Activated B cell treated with CpG ODN at 0.5 μM for 24 hours (primary cell): ENCODE results near the gene SOCS3. TPM values are rescaled to one million over a fixed set of nuclear protein-coding genes. Genes with fewer than 3 reads are reported as not detected.

ENCODE experiments used
- ATAC-seq: fragments of 200-7000 bp; cut with Tn5 transposase; one replicate; pipeline ENCODE4 v1.10.0; 2021; ENCODE audit warnings: low read depth, mild to moderate bottlenecking, moderate library complexity
- CTCF ChIA-PET: fragments of 350-600 bp; sonication (Branson Sonifier 250); formaldehyde crosslinking; loops from one replicate; lab custom pipeline; 2021; ENCODE audit warnings: antibody characterized with exemption; lab: Charles Lee
- POLR2A ChIA-PET: fragments of 350-600 bp; sonication (Branson Sonifier 250); formaldehyde crosslinking; loops from one replicate; lab custom pipeline; 2021; ENCODE audit warnings: antibody characterized with exemption; lab: Charles Lee
- DNase-seq: peaks from one replicate; pipeline ENCODE4 v3.0.0; 2022
- H3K27ac Mint-ChIP-seq: one replicate; pipeline ENCODE4 v1.8.0; 2020; ENCODE audit warnings: mixed read lengths
- H3K27me3 Mint-ChIP-seq: one replicate; pipeline ENCODE4 v1.8.0; 2021; ENCODE audit warnings: mixed read lengths
- H3K36me3 Mint-ChIP-seq: one replicate; pipeline ENCODE4 v1.8.0; 2021; ENCODE audit warnings: low read depth, mixed read lengths
- H3K4me1 Mint-ChIP-seq: one replicate; pipeline ENCODE4 v1.8.0; 2021; ENCODE audit warnings: mixed read lengths
- H3K4me3 Mint-ChIP-seq: one replicate; pipeline ENCODE4 v1.8.0; 2020; ENCODE audit warnings: mild to moderate bottlenecking, mixed read lengths
- H3K9me3 Mint-ChIP-seq: one replicate; pipeline ENCODE4 v1.8.0; 2020; ENCODE audit warnings: mixed read lengths
- CTCF ChIP-seq: fragments of 200-600 bp; IDR thresholded peaks from one replicate; pipeline ENCODE4 v1.8.0; 2022; ENCODE audit warnings: antibody characterized with exemption, mild to moderate bottlenecking
- intact Hi-C: fragments of 100-400 bp; cut with micrococcal nuclease; formaldehyde crosslinking; loops from one replicate; pipeline ENCODE4 v1.15.1; 2024
- total RNA-seq: library from RNA; stranded (reverse); gene quantifications from 2 replicates; pipeline ENCODE4 v1.2.3, GENCODE V29; 2022

Gene SOCS3
- total RNA-seq, 1 donor from 2014 or later, result 79.9 TPM

- Mint-ChIP-seq H3K27me3 (no peaks in the 10 kb centered on the region), H3K27ac (peak overlapping the region; percentile 84), H3K36me3 (peaks cover 17% of the 10 kb centered on the region), H3K4me3 (peak overlapping the region; percentile 64), H3K9me3 (no peaks in the 10 kb centered on the region), H3K4me1 (peaks cover 91% of the 10 kb centered on the region)
- CTCF ChIA-PET, result interaction anchor here (0.9 kb wide), 1 partner anchor 24 kb away, joined by 3 read pairs; no protein-coding TSS in a partner anchor
- no peak for TF ChIP-seq CTCF
- DNase-seq, result no peak
- intact Hi-C loops, result loop anchor here (1.0 kb wide), 1 partner anchor 47 kb away; no protein-coding TSS in a partner anchor
- POLR2A ChIA-PET, result interaction anchor here (0.6 to 1.0 kb wide), 5 partner anchors 27 to 505 kb away, joined by 3 to 4 read pairs (median 3); no protein-coding TSS in a partner anchor
- no peak for ATAC-seq
Observed at GRCh38 chr17:78384479-78385175, 24.8 kb upstream of the SOCS3 start.

GRCh38 chr17:78383725-78384471 lies 24.0 kb upstream of the SOCS3 start:
- ChIA-PET POLR2A (interaction anchor here (0.6 to 1.0 kb wide), 4 partner anchors 28 to 506 kb away, joined by 3 to 4 read pairs (median 4); no protein-coding TSS in a partner anchor), CTCF (interaction anchor here (0.9 kb wide), 1 partner anchor 23 kb away, joined by 3 read pairs; no protein-coding TSS in a partner anchor)
- H3K9me3 Mint-ChIP-seq, result no peaks in the 10 kb centered on the region
- ATAC-seq (peak; percentile 30), DNase-seq (no peak)
- H3K27me3 Mint-ChIP-seq, result no peaks in the 10 kb centered on the region
- H3K36me3 Mint-ChIP-seq, result peaks cover 17% of the 10 kb centered on the region
- H3K4me3 Mint-ChIP-seq, result peak overlapping the region; percentile 64
- no peak for TF ChIP-seq CTCF
- peaks cover 91% of the 10 kb centered on the region for H3K4me1 Mint-ChIP-seq
- intact Hi-C loops, result loop anchor here (1.0 kb wide), 1 partner anchor 47 kb away; no protein-coding TSS in a partner anchor
- H3K27ac Mint-ChIP-seq, result peak overlapping the region; percentile 84

- POLR2A ChIA-PET, result interaction anchor here (0.7 to 1.1 kb wide), 3 partner anchors 12 to 223 kb away, joined by 3 to 4 read pairs (median 4); no protein-coding TSS in a partner anchor
- peak overlapping the region; percentile 73 for H3K4me3 Mint-ChIP-seq
- CTCF ChIA-PET, result interaction anchor here (0.7 to 1.8 kb wide), 4 partner anchors 21 to 91 kb away, joined by 3 to 8 read pairs (median 6); no protein-coding TSS in a partner anchor
- no peak for TF ChIP-seq CTCF
- intact Hi-C loops, result no loop called here
- H3K27ac Mint-ChIP-seq, result peak overlapping the region; percentile 81
- H3K9me3 Mint-ChIP-seq, result no peaks in the 10 kb centered on the region
- H3K4me1 Mint-ChIP-seq, result peaks cover 77% of the 10 kb centered on the region
- ATAC-seq (peak; percentile 40), DNase-seq (no peak)
- H3K36me3 Mint-ChIP-seq, result peaks cover 17% of the 10 kb centered on the region
- no peaks in the 10 kb centered on the region for H3K27me3 Mint-ChIP-seq
Observed at GRCh38 chr17:78381601-78382232, 21.8 kb upstream of the SOCS3 start.

GRCh38 chr17:78380370-78380769 lies 20.5 kb upstream of the SOCS3 start:
- no peak for ATAC-seq
- intact Hi-C loops, result no loop called here
- no peak for DNase-seq
- H3K27me3 Mint-ChIP-seq, result no peaks in the 10 kb centered on the region
- ChIA-PET POLR2A (interaction anchor here (0.5 to 0.7 kb wide), 2 partner anchors 10 to 42 kb away, joined by 3 read pairs; no protein-coding TSS in a partner anchor), CTCF (no interaction called here)
- peak overlapping the region; percentile 26 for H3K4me3 Mint-ChIP-seq
- peaks cover 63% of the 10 kb centered on the region for H3K4me1 Mint-ChIP-seq
- peak overlapping the region; percentile 21 for H3K27ac Mint-ChIP-seq
- H3K9me3 Mint-ChIP-seq, result no peaks in the 10 kb centered on the region
- no peak for TF ChIP-seq CTCF
- peaks cover 15% of the 10 kb centered on the region for H3K36me3 Mint-ChIP-seq
